H9 (cell line): ENCODE results near the gene GAB3. TPM values are rescaled to one million over a fixed set of nuclear protein-coding genes. Genes with fewer than 3 reads are reported as not detected.

Experiments used
- DNase-seq: peaks from one replicate; pipeline ENCODE4 v3.0.0-alpha.2; 2017
- H2AFZ ChIP-seq: one replicate; pipeline ENCODE4 v1.6.1; 2013; ENCODE audit warnings: mild to moderate bottlenecking, low read length, control low read depth, moderate library complexity
- H2AK5ac ChIP-seq: 2 replicates; pipeline ENCODE4 v1.6.1; 2013; ENCODE audit warnings: low read length, control low read depth, mixed read lengths; ENCODE audit not compliant: insufficient read length
- H2BK120ac ChIP-seq: one replicate; pipeline ENCODE4 v1.6.1; 2013; ENCODE audit warnings: low read depth, mild to moderate bottlenecking, low read length, control low read depth, inconsistent platforms; ENCODE audit not compliant: poor library complexity, severe bottlenecking
- H2BK12ac ChIP-seq: 2 replicates; pipeline ENCODE4 v1.6.1; 2013; ENCODE audit warnings: low read length, control low read depth, mixed read lengths, low read depth; ENCODE audit not compliant: insufficient read length
- H2BK15ac ChIP-seq: 2 replicates; pipeline ENCODE4 v1.6.1; 2013; ENCODE audit warnings: low read depth, low read length, control low read depth
- H2BK20ac ChIP-seq: one replicate; pipeline ENCODE4 v1.6.1; 2013; ENCODE audit warnings: low read depth, mild to moderate bottlenecking, low read length, control low read depth, inconsistent platforms; ENCODE audit not compliant: poor library complexity, severe bottlenecking
- H2BK5ac ChIP-seq: 2 replicates; pipeline ENCODE4 v1.6.1; 2013; ENCODE audit warnings: low read length, control low read depth, mixed read lengths; ENCODE audit not compliant: insufficient read length
- H3K14ac ChIP-seq: 2 replicates; pipeline ENCODE4 v1.6.1; 2013; ENCODE audit warnings: low read length, control low read depth; ENCODE audit not compliant: insufficient read depth
- H3K18ac ChIP-seq: 2 replicates; pipeline ENCODE4 v1.6.1; 2013; ENCODE audit warnings: low read depth, mild to moderate bottlenecking, mixed read lengths, low read length, control low read depth; ENCODE audit not compliant: insufficient read length
- H3K23ac ChIP-seq: 2 replicates; pipeline ENCODE4 v1.6.1; 2013; ENCODE audit warnings: low read length, control low read depth, mixed read lengths, low read depth; ENCODE audit not compliant: insufficient read length
- H3K23me2 ChIP-seq: 2 replicates; pipeline ENCODE4 v1.6.1; 2013; ENCODE audit warnings: low read depth, mild to moderate bottlenecking, mixed read lengths, low read length, control low read depth; ENCODE audit not compliant: insufficient read length, poor library complexity, severe bottlenecking
- H3K27ac ChIP-seq: 2 replicates; pipeline ENCODE4 v1.5.1; 2013; ENCODE audit warnings: low read length, control low read depth, mixed read lengths, low read depth; ENCODE audit not compliant: insufficient read length
- H3K27me3 ChIP-seq: 2 replicates; pipeline ENCODE4 v1.6.1; 2013; ENCODE audit warnings: low read length, control low read depth, inconsistent platforms; ENCODE audit not compliant: insufficient read depth
- H3K4ac ChIP-seq: 2 replicates; pipeline ENCODE4 v1.6.1; 2013; ENCODE audit warnings: low read depth, mild to moderate bottlenecking, control low read depth, inconsistent platforms, low read length, moderate library complexity
- H3K4me1 ChIP-seq: 2 replicates; pipeline ENCODE4 v1.6.1; 2013; ENCODE audit warnings: low read length, control low read depth, inconsistent platforms; ENCODE audit not compliant: insufficient read depth
- H3K4me2 ChIP-seq: 2 replicates; pipeline ENCODE4 v1.6.1; 2013; ENCODE audit warnings: low read length, control low read depth, mixed read lengths; ENCODE audit not compliant: insufficient read length, insufficient read depth
- H3K56ac ChIP-seq: 2 replicates; pipeline ENCODE4 v1.6.1; 2013; ENCODE audit warnings: low read depth, mild to moderate bottlenecking, mixed read lengths, low read length, control low read depth; ENCODE audit not compliant: insufficient read length
- H3K79me1 ChIP-seq: 2 replicates; pipeline ENCODE4 v1.6.1; 2013; ENCODE audit warnings: low read depth, mild to moderate bottlenecking, moderate library complexity, low read length, control low read depth, inconsistent platforms; ENCODE audit not compliant: insufficient read depth, poor library complexity, severe bottlenecking
- H3K79me2 ChIP-seq: 2 replicates; pipeline ENCODE4 v1.6.1; 2013; ENCODE audit warnings: low read length, control low read depth, inconsistent platforms; ENCODE audit not compliant: insufficient read depth
- H3K9ac ChIP-seq: 2 replicates; pipeline ENCODE4 v1.6.1; 2013; ENCODE audit warnings: low read length, control low read depth, mixed read lengths; ENCODE audit not compliant: insufficient read length; ENCODE audit errors: extremely low read depth
- H3K9me3 ChIP-seq: one replicate; pipeline ENCODE4 v1.6.1; 2013; ENCODE audit warnings: low read depth, low read length, inconsistent platforms; ENCODE audit not compliant: control insufficient read depth
- H3T11ph ChIP-seq: one replicate; pipeline ENCODE4 v1.6.1; 2013; ENCODE audit warnings: mild to moderate bottlenecking, low read length, control low read depth, inconsistent platforms
- H4K20me1 ChIP-seq: one replicate; pipeline ENCODE4 v1.6.1; 2013; ENCODE audit not compliant: control insufficient read depth, insufficient read length, insufficient read depth
- H4K5ac ChIP-seq: 2 replicates; pipeline ENCODE4 v1.6.1; 2013; ENCODE audit warnings: low read depth, mild to moderate bottlenecking, mixed read lengths, low read length, control low read depth; ENCODE audit not compliant: insufficient read length
- H4K8ac ChIP-seq: replicated peaks from 2 replicates; pipeline ENCODE4 v1.6.1; 2013; ENCODE audit warnings: low read length, control low read depth, mixed read lengths, low read depth; ENCODE audit not compliant: insufficient read length
- H4K91ac ChIP-seq: 2 replicates; pipeline ENCODE4 v1.6.1; 2013; ENCODE audit warnings: low read depth, mild to moderate bottlenecking, moderate library complexity, mixed read lengths, low read length, control low read depth; ENCODE audit not compliant: insufficient read length
- H3K27ac Mint-ChIP-seq, 3 experiments: 2 replicates in 2 of 3; 3 replicates in 1 of 3; pipeline ENCODE4 v1.8.0; 2020 to 2021; ENCODE audit warnings: mixed read lengths in 3 of 3, mild to moderate bottlenecking in 1 of 3, moderate library complexity in 1 of 3
- H3K27me3 Mint-ChIP-seq: 2 replicates; pipeline ENCODE4 v1.8.0; 2021; ENCODE audit warnings: low read depth, mild to moderate bottlenecking, moderate library complexity, mixed read lengths
- H3K36me3 Mint-ChIP-seq, 3 experiments: 2 replicates in 2 of 3; 3 replicates in 1 of 3; pipeline ENCODE4 v1.8.0; 2020 to 2021; ENCODE audit warnings: low read depth in 3 of 3, mixed read lengths in 3 of 3; ENCODE audit not compliant: insufficient read depth in 1 of 3
- H3K4me1 Mint-ChIP-seq, 2 experiments: 2 replicates each; pipeline ENCODE4 v1.8.0; 2020; ENCODE audit warnings: mixed read lengths in 2 of 2
- H3K4me3 Mint-ChIP-seq, 2 experiments: 2 replicates in 1 of 2; 3 replicates in 1 of 2; pipeline ENCODE4 v1.8.0; 2020 to 2021; ENCODE audit warnings: mild to moderate bottlenecking in 2 of 2, mixed read lengths in 2 of 2, moderate library complexity in 1 of 2
- H3K9me3 Mint-ChIP-seq, 2 experiments: 2 replicates in 1 of 2; 3 replicates in 1 of 2; pipeline ENCODE4 v1.8.0; 2020; ENCODE audit warnings: mild to moderate bottlenecking in 2 of 2, mixed read lengths in 2 of 2, moderate library complexity in 1 of 2
- WGBS: extraction: QIAGEN DNeasy Blood & Tissue Kit; methylation state at CpG from one replicate; pipeline ENCODE4 v1.1.7; 2013; ENCODE audit warnings: missing lambda C conversion rate, low lambda C conversion rate, mixed read lengths; ENCODE audit not compliant: insufficient read length; ENCODE audit errors: extremely low coverage; 5-methylcytosine and 5-hydroxymethylcytosine counted together
- total RNA-seq: library from RNA; stranded (reverse); gene quantifications from 2 replicates; pipeline ENCODE4 v1.2.1, GENCODE V29; 2021
- TF ChIP-seq, protein P1 (sequence below): fragments of 200-600 bp; sonication (generic); conservative IDR thresholded peaks from 3 replicates; pipeline ENCODE4 v1.8.0; 2021; ENCODE audit warnings: antibody characterized with exemption, mild to moderate bottlenecking

The GAB3 gene
- total RNA-seq, 1 experiment from 2014 or later: 0.46 TPM

- Mint-ChIP-seq H3K36me3 (peaks cover 0 to 5% (median 0%) of the 10 kb centered on the region in 3 experiments; a peak in 1 of 7 replicates), H3K9me3 (peaks cover 54 to 63% of the 10 kb centered on the region in 2 experiments), H3K27ac (no peak overlapping the region), H3K27me3 (no peaks in the 10 kb centered on the region), H3K4me3 (no peak overlapping the region), H3K4me1 (no peaks in the 10 kb centered on the region)
- Histone ChIP-seq H3K27ac (no peak overlapping the region), H4K20me1 (no peaks in the 10 kb centered on the region), H3K27me3 (no peaks in the 10 kb centered on the region), H3K79me1 (no peaks in the 10 kb centered on the region), H2BK20ac (no peak overlapping the region), H3K4ac (no peak overlapping the region), H2BK5ac (no peak overlapping the region), H2AK5ac (no peak overlapping the region), H3K23me2 (no peaks in the 10 kb centered on the region), H4K5ac (no peak overlapping the region), H3K56ac (no peak overlapping the region), H3K4me2 (no peak overlapping the region), H3T11ph (no peak overlapping the region), H3K4me1 (no peaks in the 10 kb centered on the region), H3K9me3 (peaks cover 28% of the 10 kb centered on the region), H3K18ac (no peak overlapping the region), H3K9ac (no peak overlapping the region), H3K23ac (no peak overlapping the region), H2AFZ (no peak overlapping the region), H4K8ac (no peak overlapping the region), H3K79me2 (no peaks in the 10 kb centered on the region), H3K14ac (no peak overlapping the region), H2BK120ac (no peak overlapping the region), H4K91ac (no peak overlapping the region), H2BK12ac (no peak overlapping the region), H2BK15ac (no peak overlapping the region)
- TF ChIP-seq, protein P1, sequence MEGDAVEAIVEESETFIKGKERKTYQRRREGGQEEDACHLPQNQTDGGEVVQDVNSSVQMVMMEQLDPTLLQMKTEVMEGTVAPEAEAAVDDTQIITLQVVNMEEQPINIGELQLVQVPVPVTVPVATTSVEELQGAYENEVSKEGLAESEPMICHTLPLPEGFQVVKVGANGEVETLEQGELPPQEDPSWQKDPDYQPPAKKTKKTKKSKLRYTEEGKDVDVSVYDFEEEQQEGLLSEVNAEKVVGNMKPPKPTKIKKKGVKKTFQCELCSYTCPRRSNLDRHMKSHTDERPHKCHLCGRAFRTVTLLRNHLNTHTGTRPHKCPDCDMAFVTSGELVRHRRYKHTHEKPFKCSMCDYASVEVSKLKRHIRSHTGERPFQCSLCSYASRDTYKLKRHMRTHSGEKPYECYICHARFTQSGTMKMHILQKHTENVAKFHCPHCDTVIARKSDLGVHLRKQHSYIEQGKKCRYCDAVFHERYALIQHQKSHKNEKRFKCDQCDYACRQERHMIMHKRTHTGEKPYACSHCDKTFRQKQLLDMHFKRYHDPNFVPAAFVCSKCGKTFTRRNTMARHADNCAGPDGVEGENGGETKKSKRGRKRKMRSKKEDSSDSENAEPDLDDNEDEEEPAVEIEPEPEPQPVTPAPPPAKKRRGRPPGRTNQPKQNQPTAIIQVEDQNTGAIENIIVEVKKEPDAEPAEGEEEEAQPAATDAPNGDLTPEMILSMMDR: no peak
- no CpG with 5 or more reads among the region's 1 CpG for WGBS
- no peak for DNase-seq
Measured at GRCh38 chrX:154711264-154711663, 39.6 kb downstream of the GAB3 start.
